Fibroblast of pulmonary artery (primary cell): ENCODE data around the gene PROX1.

Experiments
- DNase-seq: peaks from one replicate; pipeline ENCODE4 v3.0.0-alpha.2; 2010; ENCODE audit warnings: low read depth
- H3K4me3 ChIP-seq: replicated peaks from 2 replicates; pipeline ENCODE4 v1.5.1; 2011; ENCODE audit warnings: low read depth, mild to moderate bottlenecking, control low read depth, low read length, moderate library complexity
- TF ChIP-seq, protein P1 (sequence below): IDR thresholded peaks from 2 replicates; pipeline ENCODE4 v1.5.1; 2011; ENCODE audit warnings: mild to moderate bottlenecking, control low read depth, low read length, inconsistent platforms; ENCODE audit errors: missing control alignments

Gene PROX1

DNA sequence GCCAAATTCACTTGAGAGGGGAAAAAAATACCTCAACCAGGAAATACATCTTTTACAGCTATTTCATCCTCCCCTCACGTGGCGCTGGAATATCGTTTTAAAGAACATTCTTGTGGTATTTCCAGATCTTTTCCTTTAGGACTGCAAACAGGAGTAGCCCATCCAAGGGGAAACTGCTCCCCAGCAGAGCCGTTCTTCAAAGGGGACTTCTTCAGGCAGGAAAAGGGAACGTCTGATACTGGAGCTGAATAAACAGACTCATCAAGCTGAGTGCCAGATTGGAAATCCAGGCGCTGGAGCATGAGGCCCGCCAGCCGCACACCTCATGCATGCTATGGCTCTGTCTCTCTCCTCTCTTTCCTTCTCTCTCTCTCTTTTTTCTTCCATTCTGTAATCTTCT is 34.0 kb upstream of the PROX1 start:
- TF ChIP-seq, protein P1, sequence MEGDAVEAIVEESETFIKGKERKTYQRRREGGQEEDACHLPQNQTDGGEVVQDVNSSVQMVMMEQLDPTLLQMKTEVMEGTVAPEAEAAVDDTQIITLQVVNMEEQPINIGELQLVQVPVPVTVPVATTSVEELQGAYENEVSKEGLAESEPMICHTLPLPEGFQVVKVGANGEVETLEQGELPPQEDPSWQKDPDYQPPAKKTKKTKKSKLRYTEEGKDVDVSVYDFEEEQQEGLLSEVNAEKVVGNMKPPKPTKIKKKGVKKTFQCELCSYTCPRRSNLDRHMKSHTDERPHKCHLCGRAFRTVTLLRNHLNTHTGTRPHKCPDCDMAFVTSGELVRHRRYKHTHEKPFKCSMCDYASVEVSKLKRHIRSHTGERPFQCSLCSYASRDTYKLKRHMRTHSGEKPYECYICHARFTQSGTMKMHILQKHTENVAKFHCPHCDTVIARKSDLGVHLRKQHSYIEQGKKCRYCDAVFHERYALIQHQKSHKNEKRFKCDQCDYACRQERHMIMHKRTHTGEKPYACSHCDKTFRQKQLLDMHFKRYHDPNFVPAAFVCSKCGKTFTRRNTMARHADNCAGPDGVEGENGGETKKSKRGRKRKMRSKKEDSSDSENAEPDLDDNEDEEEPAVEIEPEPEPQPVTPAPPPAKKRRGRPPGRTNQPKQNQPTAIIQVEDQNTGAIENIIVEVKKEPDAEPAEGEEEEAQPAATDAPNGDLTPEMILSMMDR, result no peak
- no peak for DNase-seq
- no peak overlapping the region for H3K4me3 ChIP-seq

DNA sequence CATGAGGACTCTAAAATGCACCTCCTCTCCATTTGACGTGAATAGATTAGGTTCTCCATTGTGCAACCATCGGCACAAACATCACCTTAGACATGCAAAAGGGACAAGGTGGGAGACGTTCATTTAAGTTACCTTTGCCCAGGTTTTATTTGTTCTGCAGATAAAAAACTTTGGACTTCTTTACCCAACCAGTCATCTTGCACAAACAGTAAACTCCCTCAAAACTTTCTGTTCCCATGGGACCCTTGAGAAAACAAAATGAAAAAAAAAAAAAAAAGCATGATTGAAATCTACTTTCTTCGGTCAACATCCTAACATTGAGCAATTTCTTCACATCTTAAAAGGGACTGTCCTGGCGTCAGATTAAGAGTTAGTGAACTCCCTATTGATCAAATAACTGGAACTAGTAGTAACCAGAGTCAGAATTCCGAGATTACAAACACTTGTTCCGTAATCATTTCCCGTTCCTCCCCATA is 31.4 kb upstream of the PROX1 start:
- TF ChIP-seq, protein P1, result no peak
- DNase-seq, result no peak
- no peak overlapping the region for H3K4me3 ChIP-seq

GRCh38 chr1:213958346-213958745 is 29.4 kb upstream of the PROX1 start:
- TF ChIP-seq, protein P1, result no peak
- no peak overlapping the region for H3K4me3 ChIP-seq
- no peak for DNase-seq

DNA sequence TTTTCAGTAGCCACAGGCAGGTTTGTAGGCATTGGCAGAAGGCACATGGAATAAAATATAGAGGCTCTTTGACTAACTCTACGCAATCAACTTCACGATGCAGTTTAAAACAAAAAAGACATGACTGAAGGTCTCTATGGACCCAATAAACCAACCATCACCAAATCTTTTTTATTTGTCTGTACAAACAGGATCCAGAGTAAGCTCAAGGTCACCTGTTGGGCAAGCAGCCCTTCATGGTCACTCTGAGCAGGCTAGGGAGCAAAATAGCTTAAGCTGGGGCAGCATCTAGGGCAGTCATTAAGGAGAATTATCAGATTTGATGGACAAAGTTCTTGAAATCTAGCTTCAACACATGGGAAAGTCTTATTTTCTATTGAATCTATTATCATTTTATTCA is 26.8 kb upstream of the PROX1 start:
- DNase-seq, result no peak
- TF ChIP-seq, protein P1, result no peak
- no peak overlapping the region for H3K4me3 ChIP-seq

GRCh38 chr1:213962508-213962907 is 25.3 kb upstream of the PROX1 start:
- no peak overlapping the region for H3K4me3 ChIP-seq
- no peak for DNase-seq
- TF ChIP-seq, protein P1, result no peak

GRCh38 chr1:213966122-213966521 is 21.7 kb upstream of the PROX1 start:
- DNase-seq, result no peak
- TF ChIP-seq, protein P1, result no peak
- no peak overlapping the region for H3K4me3 ChIP-seq

GRCh38 chr1:213968146-213968825 is 19.5 kb upstream of the PROX1 start:
- DNase-seq, result no peak
- TF ChIP-seq, protein P1, result no peak
- no peak overlapping the region for H3K4me3 ChIP-seq
